GM10847 (cell line): ENCODE measurements around the gene SCN5A.

Source experiments
- POLR2A ChIP-seq: IDR thresholded peaks from 2 replicates; pipeline ENCODE4 v1.6.1; 2011; ENCODE audit not compliant: insufficient read length; ENCODE audit errors: extremely low read depth

The SCN5A gene

DNA sequence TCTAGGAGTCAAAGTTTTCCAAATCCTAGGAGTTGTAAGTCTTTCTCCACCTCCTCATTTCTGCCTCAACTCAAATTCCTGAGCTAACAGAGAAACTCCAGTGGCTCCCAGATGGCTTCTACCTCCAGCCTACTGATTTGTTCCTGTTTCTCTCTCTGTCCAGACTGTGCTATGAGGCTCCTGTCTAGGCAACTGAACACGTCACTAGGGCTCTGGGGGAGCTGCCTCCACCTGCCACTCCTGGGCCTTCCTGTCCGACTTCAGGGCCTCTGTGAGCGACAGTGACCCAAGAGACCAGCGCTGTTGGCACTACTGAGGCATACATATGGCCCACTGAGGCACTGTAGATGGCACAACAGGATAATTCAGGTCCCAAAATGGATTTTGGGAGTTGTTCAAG is 82.0 kb downstream of the SCN5A start:
- no peak for TF ChIP-seq POLR2A

DNA sequence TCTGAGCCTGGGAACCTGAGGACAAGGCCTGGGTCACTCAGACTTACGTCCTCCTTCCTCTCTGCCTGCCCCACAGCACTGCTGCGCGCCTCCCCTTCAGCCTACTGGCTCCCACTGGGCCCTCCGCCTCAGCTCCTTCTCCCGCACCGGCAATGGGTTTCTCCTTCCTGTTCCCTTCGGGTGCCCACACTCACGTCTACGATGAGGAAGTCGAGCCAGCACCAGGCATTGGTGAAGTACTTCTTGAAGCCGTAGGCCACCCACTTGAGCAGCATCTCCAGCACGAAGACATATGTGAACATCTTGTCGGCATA is 83.3 kb downstream of the SCN5A start:
- no peak for TF ChIP-seq POLR2A

DNA sequence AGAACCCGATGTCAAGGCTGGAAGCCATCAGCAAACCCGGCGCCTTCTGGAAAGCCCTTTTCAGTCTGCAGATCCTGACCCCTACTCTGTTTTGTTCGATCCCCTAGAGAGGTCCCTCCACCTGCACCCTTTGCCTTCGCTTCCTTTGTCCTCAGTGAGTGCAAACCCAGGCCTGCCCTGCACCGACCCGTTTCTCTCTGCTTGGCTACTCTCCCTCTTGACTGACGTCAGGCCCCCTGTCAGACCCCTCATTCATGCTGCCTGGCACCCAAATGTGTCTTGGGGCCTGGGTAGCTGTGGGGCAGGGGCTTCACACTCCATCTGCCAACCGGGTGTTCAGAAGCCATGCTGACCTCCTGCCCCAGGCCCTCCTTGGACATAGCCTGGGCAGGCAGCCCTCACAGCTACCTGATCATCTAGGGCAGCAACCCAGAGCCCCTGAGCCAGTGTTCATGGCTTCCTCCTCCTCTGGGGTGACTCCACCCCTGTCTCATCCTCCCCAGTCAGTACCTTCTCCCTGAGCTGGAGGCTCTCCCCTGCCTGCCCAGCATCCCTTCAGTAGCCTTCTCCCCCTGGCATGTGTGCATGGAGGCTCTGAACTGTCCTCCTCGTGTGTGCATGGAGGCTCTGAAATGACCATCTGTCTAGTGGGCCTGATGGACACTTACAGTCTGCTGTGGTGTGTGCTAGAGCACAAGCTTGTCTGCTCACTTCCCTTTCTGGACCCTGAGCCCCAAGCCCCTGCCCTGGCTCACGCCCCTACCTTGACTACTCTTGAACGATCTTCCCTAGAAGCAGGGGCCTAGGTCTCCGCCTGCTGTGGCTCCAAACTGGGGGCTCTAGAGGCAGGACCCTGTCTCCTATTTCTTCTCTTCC is 83.9 kb downstream of the SCN5A start:
- no peak for TF ChIP-seq POLR2A

DNA sequence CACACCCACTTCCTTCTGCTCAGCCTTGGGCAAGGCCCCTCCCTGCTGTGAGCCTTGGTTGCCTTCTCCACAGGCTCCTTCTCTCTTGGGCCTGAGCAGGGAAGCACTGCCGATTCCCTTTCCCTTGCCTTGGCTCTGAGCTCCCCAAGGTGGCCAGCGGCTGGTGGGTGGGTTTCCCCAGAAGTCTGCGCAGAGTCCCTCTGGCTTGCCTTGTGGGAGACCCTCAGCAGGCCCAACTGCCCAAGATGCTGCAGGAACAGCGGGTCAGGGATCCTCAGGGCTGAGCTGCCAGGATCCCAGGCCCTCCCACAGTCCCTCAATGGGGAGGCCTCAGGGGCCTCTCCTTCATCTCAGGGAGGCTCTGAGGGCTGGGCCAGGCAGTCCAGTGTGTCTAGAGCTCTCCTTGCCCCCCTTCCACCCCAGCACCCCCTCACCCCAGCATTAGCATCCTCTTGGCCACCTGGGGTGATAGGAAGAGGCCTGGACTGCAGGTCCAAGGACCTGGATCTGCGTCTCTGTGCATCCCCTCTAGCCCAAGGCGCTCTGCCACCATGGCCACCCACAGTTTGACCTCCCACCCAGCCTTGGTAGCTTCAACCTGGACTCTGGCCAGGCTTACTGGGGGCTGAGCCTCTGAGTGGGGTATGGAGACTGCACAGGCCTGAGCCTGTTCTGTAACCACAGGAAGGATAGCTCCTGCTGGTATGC is 84.7 kb downstream of the SCN5A start:
- no peak for TF ChIP-seq POLR2A

DNA sequence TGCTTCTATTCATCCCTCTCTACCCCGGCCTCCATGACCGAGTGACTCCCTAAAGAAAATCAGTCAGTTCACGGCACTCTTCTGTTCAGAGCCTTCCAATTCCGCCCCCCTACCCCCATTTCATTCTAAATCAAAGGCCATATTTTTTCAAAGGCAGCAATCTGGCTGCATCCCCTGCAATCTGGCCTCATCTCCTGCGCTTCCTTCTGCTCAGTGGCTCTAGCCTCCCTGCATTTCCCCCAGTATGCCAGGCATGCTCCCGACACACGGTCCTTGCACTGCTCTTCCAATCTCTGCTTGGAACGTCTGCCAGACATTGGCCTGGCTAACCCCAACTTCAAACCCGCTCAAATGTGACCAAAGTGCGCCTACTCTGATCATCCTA is 85.6 kb downstream of the SCN5A start:
- TF ChIP-seq POLR2A: no peak

DNA sequence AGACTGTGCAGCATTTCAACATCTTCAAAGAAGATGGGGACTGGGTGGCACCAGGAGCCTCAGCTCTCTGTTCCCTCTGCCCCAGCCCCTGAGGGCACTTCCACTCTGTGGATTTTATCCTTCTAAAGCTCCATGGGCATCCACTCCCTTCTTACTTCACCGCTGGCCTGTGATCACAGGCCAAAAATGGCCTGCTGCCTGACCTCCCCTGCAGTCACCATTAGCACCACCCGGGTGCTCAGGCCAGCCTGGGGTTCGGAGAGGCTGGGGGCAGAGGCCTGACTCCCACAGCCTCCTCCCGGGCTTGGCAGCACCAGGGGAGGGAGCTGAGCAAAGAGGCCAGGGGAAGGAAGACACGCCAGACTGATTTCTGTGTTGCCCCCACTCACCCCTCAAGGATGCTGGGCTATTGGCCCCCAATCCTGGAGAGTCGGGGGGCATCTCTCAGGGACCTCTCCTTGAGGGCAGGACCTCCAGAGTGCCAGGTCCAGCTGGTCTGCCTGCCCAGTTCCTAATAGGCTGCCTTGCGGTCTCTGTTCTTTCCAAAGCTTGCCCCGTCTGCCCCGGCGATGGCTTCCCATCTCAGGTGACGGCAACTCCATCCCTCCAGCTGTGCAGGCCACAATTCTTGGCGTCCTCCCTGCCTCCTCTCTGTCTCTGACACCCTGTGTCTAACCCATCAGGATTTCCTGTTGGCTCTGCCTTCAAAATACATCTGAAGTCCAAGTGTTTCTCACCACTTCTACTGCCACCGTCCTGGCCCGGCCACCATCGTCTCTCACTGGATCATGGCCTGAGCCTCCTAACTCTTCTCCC is 86.2 kb downstream of the SCN5A start:
- no peak for TF ChIP-seq POLR2A

DNA sequence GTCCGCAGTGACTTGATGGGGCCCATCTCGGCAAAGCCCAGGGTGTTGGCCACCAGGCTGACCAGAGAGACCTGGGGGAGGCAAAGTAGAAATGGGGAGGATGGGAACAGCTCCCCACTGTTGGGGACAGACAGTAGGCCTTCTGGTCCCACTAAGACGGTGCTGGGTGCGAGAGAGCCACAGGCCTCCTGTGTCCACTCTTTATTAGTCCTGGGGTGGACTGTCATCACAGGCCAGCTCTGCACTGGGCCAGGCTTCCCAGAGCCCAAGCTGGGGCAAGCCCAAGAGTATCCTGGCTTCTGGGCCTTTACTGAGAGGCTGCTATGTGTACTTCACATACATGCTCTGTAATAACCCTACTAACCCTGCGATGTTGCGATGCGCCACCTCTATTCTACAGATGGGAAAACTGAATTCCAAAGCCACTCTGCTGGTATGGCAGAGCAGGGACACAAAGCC is 87.0 kb downstream of the SCN5A start:
- TF ChIP-seq POLR2A: no peak

DNA sequence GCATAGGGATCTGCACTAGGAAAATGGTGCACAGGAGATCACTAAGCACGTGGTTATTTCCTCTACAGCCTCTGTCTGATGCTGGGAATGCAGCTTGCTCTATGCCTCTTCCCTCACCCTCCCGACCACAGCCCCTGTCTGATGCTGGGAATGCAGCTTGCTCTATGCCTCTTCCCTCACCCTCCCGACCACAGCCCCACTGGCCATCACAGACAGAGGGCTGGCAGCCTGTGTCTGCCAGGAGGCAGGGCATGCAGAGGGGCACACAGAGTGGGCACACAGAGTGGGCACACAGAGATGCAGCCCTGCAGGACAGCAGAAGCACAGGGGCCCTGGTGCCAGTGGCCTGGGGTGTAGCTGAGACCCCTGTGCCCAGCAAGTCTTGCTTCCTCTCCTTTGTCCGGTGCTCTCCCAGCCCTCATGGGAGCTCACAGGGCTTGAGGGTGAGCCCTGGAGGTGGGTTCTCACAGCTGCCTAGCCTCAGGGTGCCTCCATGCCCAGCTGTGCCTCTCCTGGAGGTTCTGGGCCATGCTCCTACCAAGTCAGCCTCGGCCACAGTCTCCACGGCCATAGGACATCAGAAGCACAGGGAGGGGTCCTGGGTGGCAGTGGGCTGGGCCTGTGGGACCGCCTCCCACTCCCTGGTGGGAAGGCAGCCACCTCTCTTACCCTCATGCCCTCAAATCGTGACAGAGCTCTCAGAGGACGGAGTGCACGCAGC is 87.6 kb downstream of the SCN5A start:
- no peak for TF ChIP-seq POLR2A

DNA sequence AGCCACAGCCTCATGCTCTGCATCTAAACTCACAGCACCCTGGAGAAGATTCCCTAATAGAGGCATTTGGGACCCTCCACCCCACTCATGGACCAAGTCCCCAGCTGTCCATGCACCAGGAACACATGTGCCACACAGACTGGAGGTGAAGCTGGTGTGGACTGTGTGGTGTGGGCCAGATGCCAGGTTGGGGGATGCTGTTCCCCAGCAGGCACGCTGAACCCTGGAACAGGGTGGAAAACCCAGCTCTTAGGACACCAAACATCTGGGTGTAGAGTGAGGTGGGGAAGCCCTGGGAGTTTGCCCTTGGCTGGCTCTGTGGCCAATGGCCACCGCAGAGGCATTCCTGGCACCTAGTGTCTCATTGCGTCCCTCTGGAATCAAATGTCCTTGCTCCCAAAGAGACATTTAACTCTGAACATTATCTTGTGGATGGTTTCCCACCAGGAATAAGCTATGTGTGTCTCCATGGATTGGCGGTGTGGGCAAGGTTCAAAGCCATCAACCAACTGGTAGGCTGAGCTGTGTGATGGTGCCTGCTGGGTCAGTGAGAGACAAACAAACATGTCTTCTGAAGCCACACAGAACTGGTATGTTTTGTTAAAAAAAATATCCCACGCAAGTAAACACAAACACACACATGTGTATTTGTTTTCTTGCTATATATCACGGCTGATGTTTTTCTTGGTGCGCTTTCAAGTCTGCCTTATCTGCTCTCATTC is 88.3 kb downstream of the SCN5A start:
- no peak for TF ChIP-seq POLR2A

DNA sequence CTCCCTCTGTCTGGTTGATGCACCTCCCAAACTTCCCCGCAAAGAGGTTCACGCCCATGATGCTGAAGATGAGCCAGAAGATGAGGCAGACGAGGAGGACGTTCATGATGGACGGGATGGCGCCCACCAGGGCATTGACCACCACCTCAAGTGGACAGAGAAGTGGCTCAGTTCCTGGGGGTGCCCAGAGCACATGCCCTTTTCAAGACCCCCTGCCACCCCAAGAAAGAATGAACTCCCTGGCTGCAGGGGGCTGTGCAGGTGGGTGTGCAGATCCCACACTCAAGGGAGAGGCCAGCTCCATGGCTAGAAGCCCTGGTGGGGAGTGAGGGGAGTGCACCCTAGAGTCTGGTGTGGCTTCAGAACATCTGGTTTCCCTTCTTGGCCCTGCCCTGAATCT is 89.2 kb downstream of the SCN5A start:
- TF ChIP-seq POLR2A: no peak

DNA sequence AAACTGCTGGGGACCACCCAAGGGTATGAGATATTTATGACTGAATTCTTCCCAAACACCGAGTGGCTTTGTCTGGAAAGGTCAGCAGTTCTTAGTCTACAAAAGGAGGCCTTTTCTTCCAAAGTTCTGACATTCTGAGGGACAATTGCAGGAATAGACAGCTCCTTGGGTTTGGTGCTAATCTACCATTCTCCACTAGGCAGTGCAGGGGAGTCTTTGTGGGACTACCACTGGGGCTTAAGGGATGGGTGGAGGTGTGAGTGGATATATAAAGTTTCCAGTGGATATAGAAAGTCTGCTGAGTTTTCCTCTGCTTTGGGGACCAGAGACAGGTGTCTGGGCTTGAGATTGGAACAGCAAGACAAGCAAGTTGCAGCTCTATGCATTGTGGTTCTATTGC is 90.6 kb downstream of the SCN5A start:
- no peak for TF ChIP-seq POLR2A

DNA sequence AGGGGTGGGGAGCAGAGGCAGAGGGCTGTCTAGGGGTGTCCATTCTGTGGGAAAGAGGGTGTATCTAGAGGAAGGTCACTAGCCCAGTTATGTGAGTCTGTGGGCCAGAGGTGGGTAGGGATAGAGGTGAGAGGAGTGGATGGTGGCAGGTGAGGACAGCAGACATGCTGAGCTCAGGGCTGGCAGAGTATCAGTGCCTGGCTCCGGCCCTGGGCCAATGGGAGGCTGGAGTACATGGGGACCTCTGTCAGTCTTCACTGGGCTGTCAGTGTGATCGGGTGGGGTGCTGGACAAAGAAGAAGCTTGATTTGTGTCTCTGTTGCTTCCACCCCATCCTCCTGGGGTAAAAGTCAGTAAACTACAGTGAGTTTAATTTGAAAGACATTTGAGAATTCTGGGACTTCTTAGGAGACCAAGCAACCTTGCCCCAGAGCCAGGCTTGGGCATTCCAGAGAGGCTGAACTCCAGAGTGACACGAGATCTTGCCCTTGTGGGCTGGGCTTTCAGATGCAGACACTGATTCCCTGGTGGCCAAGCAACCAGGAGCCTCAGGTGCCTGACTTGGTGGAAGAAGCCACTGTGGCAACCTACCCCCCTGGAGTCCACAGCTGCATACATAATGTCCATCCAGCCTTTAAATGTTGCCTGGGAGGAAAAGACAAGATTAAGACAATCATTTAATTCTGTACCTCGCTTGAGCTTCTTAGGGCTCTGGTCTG is 92.7 kb downstream of the SCN5A start:
- no peak for TF ChIP-seq POLR2A

DNA sequence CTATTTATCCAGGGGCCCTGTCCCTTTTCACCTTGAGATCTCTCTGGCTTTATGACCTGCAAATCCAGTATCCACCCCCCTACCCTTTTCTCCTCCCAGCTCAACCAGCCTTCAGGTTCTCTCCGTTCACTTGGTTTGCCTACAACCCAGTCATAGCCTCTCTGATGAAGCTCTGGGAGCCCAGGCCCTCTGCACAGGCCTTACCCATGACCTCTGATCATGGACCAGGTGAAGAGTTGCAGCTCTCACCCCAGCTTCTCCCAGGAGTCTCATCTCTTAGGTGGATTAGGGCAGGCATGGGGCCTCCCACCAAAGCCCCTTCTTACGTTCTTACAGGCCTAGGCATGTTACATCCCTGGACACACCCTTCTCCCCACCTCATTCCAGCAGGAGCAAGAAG is 93.6 kb downstream of the SCN5A start:
- no peak for TF ChIP-seq POLR2A

DNA sequence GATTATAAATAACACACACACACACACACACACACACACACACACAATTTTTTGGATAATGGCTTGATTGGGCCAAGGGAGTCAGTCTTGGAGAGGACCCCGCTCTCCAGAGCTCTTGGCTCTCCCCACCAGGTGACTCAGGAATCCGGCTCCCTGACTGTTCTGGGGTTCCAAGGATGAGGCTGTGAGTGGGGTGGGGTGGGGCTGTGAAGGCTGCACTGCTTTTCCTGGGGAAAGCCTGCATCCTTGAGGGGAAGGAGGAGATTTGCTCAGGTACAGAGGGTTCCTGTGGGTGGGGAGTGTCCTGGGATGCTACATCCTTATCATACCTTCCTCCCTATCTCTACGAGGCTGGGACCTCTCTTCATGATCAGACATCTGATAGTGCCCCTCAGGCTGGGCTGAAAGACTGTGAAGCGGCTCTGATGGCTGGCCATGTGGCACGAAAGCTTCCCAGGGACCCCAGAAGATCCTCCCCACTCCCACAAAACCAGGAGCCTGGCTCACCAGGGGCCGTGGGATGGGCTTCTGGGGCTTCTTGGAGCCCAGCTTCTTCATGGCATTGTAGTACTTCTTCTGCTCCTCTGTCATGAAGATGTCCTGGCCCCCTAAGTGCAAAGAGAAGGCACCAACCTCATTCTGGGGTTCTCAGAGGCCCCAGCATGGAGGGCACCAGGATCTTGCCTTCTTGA is 94.2 kb downstream of the SCN5A start:
- TF ChIP-seq POLR2A: no peak
